Body of pancreas (tissue), 4 donors: ENCODE results near the gene TSR1. TPM values are rescaled to one million over a fixed set of nuclear protein-coding genes. Genes with fewer than 3 reads are reported as not detected.

Source experiments
- ATAC-seq: fragments of 150-250 bp; one replicate; pipeline ENCODE4 v1.9.1; 2016
- DNase-seq, 4 donors: peaks; one replicate each; pipeline ENCODE4 v3.0.0-alpha.2; 2019
- H3K27ac ChIP-seq, 4 donors: fragments of 200-600 bp; sonication (generic); 1 replicate in 3 of 4; 2 replicates in 1 of 4; pipeline versions ENCODE4 v1.5.1 to v1.6.1; 2016 to 2019; ENCODE audit warnings: mild to moderate bottlenecking in 1 of 4, mixed read lengths in 1 of 4, moderate library complexity in 1 of 4
- H3K27me3 ChIP-seq, 2 donors: fragments of 200-600 bp; sonication (generic); one replicate each; pipeline ENCODE4 v1.6.0; 2016; ENCODE audit warnings: mild to moderate bottlenecking in 1 of 2
- H3K36me3 ChIP-seq, 2 donors: fragments of 200-600 bp; sonication (generic); replicated peaks in 1 of 2; 2 replicates each; pipeline ENCODE4 v1.5.1; 2016; ENCODE audit warnings: low read depth in 2 of 2; ENCODE audit not compliant: insufficient read depth in 1 of 2
- H3K4me1 ChIP-seq: fragments of 200-600 bp; sonication (generic); one replicate; pipeline ENCODE4 v1.6.0; 2016
- H3K4me3 ChIP-seq, 2 donors: fragments of 200-600 bp; sonication (generic); 1 replicate in 1 of 2; 2 replicates in 1 of 2; pipeline ENCODE4 v1.5.1; 2016 to 2019
- H3K9me3 ChIP-seq, 3 donors: fragments of 200-600 bp; sonication (generic); 1 replicate in 2 of 3; 2 replicates in 1 of 3; pipeline ENCODE4 v1.5.1; 2016
- CTCF ChIP-seq, 7 experiments: fragments of 450-650 bp in 4 of 7; fragments of 200-600 bp in 3 of 7; sonication (generic) in 3 of 7; IDR thresholded peaks; one replicate each; pipeline ENCODE4 v1.5.1; 2016 to 2019; ENCODE audit warnings: antibody characterized with exemption in 7 of 7
- POLR2A ChIP-seq, 3 donors: fragments of 450-650 bp; IDR thresholded peaks; one replicate each; pipeline ENCODE4 v1.6.1; 2016; ENCODE audit warnings: antibody characterized with exemption in 3 of 3, mild to moderate bottlenecking in 2 of 3
- WGBS, 2 donors: methylation state at CpG; one replicate each; pipeline ENCODE4 v1.1.5; 2017; 5-methylcytosine and 5-hydroxymethylcytosine counted together
- intact Hi-C: fragments of 100-400 bp; cut with DNase I; formaldehyde crosslinking; loops from one replicate; pipeline ENCODE4 v1.15.1; 2023
- total RNA-seq, 2 donors: library from RNA; depleted of rRNA; stranded (reverse); fragments of >200 nt; gene quantifications; one replicate each; pipeline ENCODE4 v1.1.0, GENCODE V29; 2016

Gene TSR1
- total RNA-seq, 2 donors from 2014 or later = 24.9 to 59.3 TPM

- Histone ChIP-seq H3K4me1 (peaks cover 12% of the 10 kb centered on the region), H3K4me3 (no peak overlapping the region), H3K27me3 (no peaks in the 10 kb centered on the region), H3K36me3 (peaks cover 0 to 3% of the 10 kb centered on the region in 2 donors), H3K9me3 (no peaks in the 10 kb centered on the region), H3K27ac (peak overlapping the region in 2 of 4 donors; percentile 40 to 46)
- TF ChIP-seq CTCF (IDR thresholded peaks at IDR 0.05) = no peak
- no peak for TF ChIP-seq POLR2A (IDR thresholded peaks at IDR 0.05)
- 65 to 72% methylated on average over 8 to 11 of the region's 11 CpGs for WGBS, 2 donors
- intact Hi-C loops = no loop called here
- ATAC-seq (peak; percentile 68), DNase-seq (peak in 3 of 4 donors; percentile 62 to 67 (median 65))
Measured at GRCh38 chr17:2347805-2348685, 11.8 kb upstream of the TSR1 start.

GRCh38 chr17:2346475-2346874 lies 10.2 kb upstream of the TSR1 start:
- H3K9me3 ChIP-seq = no peaks in the 10 kb centered on the region
- no peak overlapping the region for H3K27ac ChIP-seq
- peaks cover 0 to 5% of the 10 kb centered on the region in 2 donors for H3K36me3 ChIP-seq
- no peaks in the 10 kb centered on the region for H3K27me3 ChIP-seq
- 97 to 100% methylated on average over 5 to 8 of the region's 8 CpGs for WGBS, 2 donors
- H3K4me3 ChIP-seq = no peak overlapping the region
- DNase-seq (no peak), ATAC-seq (no peak)
- intact Hi-C loops = no loop called here
- H3K4me1 ChIP-seq = peaks cover 10% of the 10 kb centered on the region
- TF ChIP-seq CTCF (IDR thresholded peaks at IDR 0.05) (no peak), POLR2A (IDR thresholded peaks at IDR 0.05) (no peak)

GRCh38 chr17:2344528-2344927 lies 8.3 kb upstream of the TSR1 start:
- Histone ChIP-seq H3K9me3 (no peaks in the 10 kb centered on the region), H3K4me3 (no peak overlapping the region), H3K36me3 (peaks cover 0 to 5% of the 10 kb centered on the region in 2 donors), H3K27me3 (no peaks in the 10 kb centered on the region), H3K27ac (no peak overlapping the region), H3K4me1 (peaks cover 10% of the 10 kb centered on the region)
- TF ChIP-seq POLR2A (IDR thresholded peaks at IDR 0.05) (no peak), CTCF (IDR thresholded peaks at IDR 0.05) (no peak)
- intact Hi-C loops = no loop called here
- no peak for DNase-seq
- 86 to 87% methylated on average over 10 of the region's 10 CpGs for WGBS, 2 donors
- ATAC-seq = no peak

GRCh38 chr17:2343421-2343820 lies 7.2 kb upstream of the TSR1 start:
- 52 to 59% methylated on average over 4 to 5 of the region's 5 CpGs for WGBS, 2 donors

More at GRCh38 chr17:2343421-2343820, 7.2 kb upstream of the TSR1 start:
- TF ChIP-seq CTCF (IDR thresholded peaks at IDR 0.05) (no peak), POLR2A (IDR thresholded peaks at IDR 0.05) (no peak)
- peaks cover 10% of the 10 kb centered on the region for H3K4me1 ChIP-seq
- peak in 1 of 4 donors; percentile 18 for DNase-seq
- H3K27ac ChIP-seq = no peak overlapping the region
- no peaks in the 10 kb centered on the region for H3K9me3 ChIP-seq
- no peaks in the 10 kb centered on the region for H3K27me3 ChIP-seq
- H3K36me3 ChIP-seq = peaks cover 0 to 5% of the 10 kb centered on the region in 2 donors
- no peak for ATAC-seq
- intact Hi-C loops = no loop called here
- H3K4me3 ChIP-seq = no peak overlapping the region
